Type B pancreatic cell (in vitro differentiated cells): ENCODE data around the gene SMIM32. TPM values are rescaled to one million over a fixed set of nuclear protein-coding genes. Genes with fewer than 3 reads are reported as not detected.

ENCODE experiments used
- DNase-seq: peaks from one replicate; pipeline ENCODE4 v3.0.0; 2021; ENCODE audit warnings: mixed read lengths; ENCODE audit not compliant: unreplicated experiment; ENCODE audit errors: extremely low spot score
- H3K27ac Mint-ChIP-seq: 2 replicates; pipeline ENCODE4 v1.8.0; 2021; ENCODE audit warnings: mild to moderate bottlenecking, mixed read lengths
- H3K27me3 Mint-ChIP-seq: 2 replicates; pipeline ENCODE4 v1.8.0; 2021; ENCODE audit warnings: mixed read lengths
- H3K36me3 Mint-ChIP-seq: 2 replicates; pipeline ENCODE4 v1.8.0; 2021; ENCODE audit warnings: mixed read lengths
- H3K4me1 Mint-ChIP-seq: one replicate; pipeline ENCODE4 v1.8.0; 2021; ENCODE audit warnings: mixed read lengths; ENCODE audit not compliant: unreplicated experiment
- H3K4me3 Mint-ChIP-seq: 2 replicates; pipeline ENCODE4 v1.8.0; 2021; ENCODE audit warnings: mild to moderate bottlenecking, mixed read lengths
- H3K9me3 Mint-ChIP-seq: 2 replicates; pipeline ENCODE4 v1.8.0; 2021; ENCODE audit warnings: mixed read lengths
- total RNA-seq: library from RNA; stranded (reverse); gene quantifications from 2 replicates; pipeline ENCODE4 v1.2.1, GENCODE V29; 2021; ENCODE audit warnings: low replicate concordance
- TF ChIP-seq, protein P1 (sequence below): fragments of 200-600 bp; sonication (generic); conservative IDR thresholded peaks from 2 replicates; pipeline ENCODE4 v1.5.0; 2021; ENCODE audit warnings: antibody characterized with exemption, mild to moderate bottlenecking

Gene SMIM32
- total RNA-seq, 1 donor from 2014 or later: 12.8 TPM

DNA sequence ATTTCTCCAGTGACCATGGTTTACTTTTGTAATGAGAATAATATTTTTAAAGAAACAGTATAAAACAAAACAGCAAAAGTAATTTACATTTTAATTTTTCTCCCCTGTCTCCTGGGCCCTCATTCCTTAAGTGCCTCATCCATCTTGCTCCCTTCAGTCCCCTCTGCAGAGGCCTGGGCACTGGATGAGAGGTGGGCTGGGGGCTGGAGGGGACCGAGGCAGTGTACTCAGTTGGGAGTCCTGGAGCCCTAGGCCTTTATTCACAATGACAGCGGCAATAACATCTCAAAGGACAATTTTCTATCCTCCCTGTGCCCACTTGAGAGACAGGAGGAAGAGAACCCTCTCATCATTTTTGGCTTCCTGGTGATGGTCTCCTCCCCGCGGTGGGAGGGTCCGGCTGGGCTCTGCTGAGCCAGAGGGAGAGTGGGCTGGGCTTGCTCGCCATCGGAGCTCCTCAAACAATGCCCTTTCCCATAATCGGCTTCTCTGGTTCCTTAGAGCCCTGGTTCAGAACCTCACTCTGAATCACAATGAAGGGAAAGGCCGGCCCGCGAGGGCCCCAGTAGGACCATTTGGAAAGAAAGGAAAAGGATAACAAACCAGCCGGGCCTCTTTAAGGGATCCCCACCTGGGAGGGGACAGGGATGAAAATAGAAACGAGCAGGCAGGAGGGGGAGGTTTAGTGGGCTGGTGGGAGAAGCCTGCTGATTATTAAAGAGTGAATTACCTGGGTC lies 9.7 kb upstream of the SMIM32 start:
- Mint-ChIP-seq H3K27ac (peak overlapping the region; percentile 15), H3K4me1 (peaks cover 15% of the 10 kb centered on the region), H3K27me3 (peaks cover 44% of the 10 kb centered on the region), H3K4me3 (peak overlapping the region; percentile 61), H3K36me3 (no peaks in the 10 kb centered on the region), H3K9me3 (no peaks in the 10 kb centered on the region)
- peak; percentile 65 for DNase-seq
- TF ChIP-seq, protein P1, sequence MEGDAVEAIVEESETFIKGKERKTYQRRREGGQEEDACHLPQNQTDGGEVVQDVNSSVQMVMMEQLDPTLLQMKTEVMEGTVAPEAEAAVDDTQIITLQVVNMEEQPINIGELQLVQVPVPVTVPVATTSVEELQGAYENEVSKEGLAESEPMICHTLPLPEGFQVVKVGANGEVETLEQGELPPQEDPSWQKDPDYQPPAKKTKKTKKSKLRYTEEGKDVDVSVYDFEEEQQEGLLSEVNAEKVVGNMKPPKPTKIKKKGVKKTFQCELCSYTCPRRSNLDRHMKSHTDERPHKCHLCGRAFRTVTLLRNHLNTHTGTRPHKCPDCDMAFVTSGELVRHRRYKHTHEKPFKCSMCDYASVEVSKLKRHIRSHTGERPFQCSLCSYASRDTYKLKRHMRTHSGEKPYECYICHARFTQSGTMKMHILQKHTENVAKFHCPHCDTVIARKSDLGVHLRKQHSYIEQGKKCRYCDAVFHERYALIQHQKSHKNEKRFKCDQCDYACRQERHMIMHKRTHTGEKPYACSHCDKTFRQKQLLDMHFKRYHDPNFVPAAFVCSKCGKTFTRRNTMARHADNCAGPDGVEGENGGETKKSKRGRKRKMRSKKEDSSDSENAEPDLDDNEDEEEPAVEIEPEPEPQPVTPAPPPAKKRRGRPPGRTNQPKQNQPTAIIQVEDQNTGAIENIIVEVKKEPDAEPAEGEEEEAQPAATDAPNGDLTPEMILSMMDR: no peak

DNA sequence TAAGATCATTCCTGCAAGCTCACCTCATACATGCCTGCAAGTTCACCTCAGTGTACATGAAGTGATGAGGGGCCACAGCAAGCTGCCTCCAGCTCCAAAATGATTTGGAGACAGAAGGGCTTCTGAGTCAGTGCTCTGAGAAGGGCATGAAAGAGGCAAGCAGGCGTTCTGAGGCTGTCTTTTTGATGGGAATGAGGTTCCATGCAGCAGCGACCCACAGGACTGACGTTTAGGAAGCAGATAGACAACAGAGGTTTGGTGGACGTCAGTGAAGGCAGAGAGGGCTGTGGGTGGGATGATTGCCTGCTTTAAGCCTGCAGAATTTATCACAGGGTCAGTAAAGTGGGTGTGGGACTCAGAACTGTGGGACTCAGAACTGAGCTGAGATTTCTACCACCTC lies 8.9 kb upstream of the SMIM32 start:
- no peaks in the 10 kb centered on the region for H3K36me3 Mint-ChIP-seq

DNA sequence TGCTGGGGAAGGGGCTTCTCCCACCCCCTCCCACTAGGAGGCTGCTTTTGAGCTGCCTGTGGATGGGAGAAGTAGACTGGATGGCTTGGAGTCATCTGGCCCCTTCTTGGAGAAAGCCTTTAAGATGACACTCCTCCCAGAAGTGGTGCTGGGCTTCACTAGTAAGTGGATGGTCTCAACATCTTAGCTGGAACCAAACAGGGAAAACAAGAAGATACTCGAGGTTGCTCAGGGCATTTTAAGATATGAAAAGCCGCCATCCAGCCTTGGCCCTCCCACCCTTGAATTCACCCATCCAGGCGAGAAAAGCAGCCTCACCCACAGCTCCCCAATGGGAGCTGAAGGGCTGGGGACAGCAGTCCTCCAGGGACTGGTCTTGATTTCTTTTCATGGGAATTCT lies 7.8 kb upstream of the SMIM32 start:
- H3K27me3 Mint-ChIP-seq: peaks cover 35% of the 10 kb centered on the region
- TF ChIP-seq, protein P1: no peak

More for the DNA sequence above, 8.9 kb upstream of the SMIM32 start:
- H3K27ac Mint-ChIP-seq: no peak overlapping the region
- no peaks in the 10 kb centered on the region for H3K9me3 Mint-ChIP-seq
- TF ChIP-seq, protein P1: no peak
- peak overlapping the region; percentile 1 for H3K4me3 Mint-ChIP-seq
- H3K4me1 Mint-ChIP-seq: peaks cover 15% of the 10 kb centered on the region
- H3K27me3 Mint-ChIP-seq: peaks cover 39% of the 10 kb centered on the region
- peak; percentile 11 for DNase-seq

DNA sequence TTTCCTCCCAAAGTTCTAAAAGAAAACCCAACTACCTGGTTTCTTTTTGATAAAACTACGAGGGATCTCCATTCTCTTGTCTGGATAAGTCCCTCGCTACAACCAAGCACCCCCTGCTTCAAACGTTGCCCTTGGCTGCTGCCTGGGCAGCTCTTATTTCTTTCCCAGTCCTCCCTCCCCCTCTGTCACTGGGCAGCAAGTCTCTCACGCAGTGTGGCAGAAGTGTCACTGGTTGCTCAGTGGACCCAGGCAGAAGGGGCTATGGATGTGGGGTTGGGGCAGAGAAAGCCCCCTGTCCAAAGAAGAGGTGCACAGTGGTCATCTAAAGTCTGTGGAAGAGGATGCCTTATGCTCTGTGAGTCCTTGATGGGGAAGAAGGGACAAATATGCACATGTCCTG lies 7.2 kb upstream of the SMIM32 start:
- no peak for DNase-seq
- peaks cover 37% of the 10 kb centered on the region for H3K27me3 Mint-ChIP-seq
- peaks cover 25% of the 10 kb centered on the region for H3K4me1 Mint-ChIP-seq
- no peaks in the 10 kb centered on the region for H3K9me3 Mint-ChIP-seq
- TF ChIP-seq, protein P1: no peak
- no peak overlapping the region for H3K27ac Mint-ChIP-seq
- H3K36me3 Mint-ChIP-seq: no peaks in the 10 kb centered on the region
- no peak overlapping the region for H3K4me3 Mint-ChIP-seq

More for the DNA sequence above, 7.8 kb upstream of the SMIM32 start:
- Mint-ChIP-seq H3K4me3 (no peak overlapping the region), H3K27ac (no peak overlapping the region), H3K36me3 (no peaks in the 10 kb centered on the region), H3K4me1 (peaks cover 24% of the 10 kb centered on the region), H3K9me3 (no peaks in the 10 kb centered on the region)
- peak; percentile 11 for DNase-seq

DNA sequence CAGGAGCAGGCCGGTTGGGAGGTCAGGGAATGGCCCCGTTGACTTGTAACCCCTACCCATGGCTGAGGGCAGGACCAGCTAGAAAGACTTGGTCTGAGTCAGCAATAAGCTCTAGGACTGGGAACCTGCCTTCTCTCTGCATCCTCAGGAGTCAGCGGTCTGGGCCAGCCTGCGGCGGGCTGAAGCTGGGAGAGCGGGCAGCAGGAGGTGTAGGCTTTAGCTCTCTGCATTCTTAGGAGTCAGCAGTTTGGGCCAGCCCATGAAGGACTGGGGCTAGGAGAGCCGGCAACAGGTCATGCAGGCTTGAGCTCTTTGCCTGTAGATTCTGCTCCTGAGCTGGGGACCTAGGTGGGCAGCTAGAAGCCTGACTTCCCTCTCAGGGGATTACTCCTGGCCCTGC lies 6.4 kb upstream of the SMIM32 start:
- peaks cover 44% of the 10 kb centered on the region for H3K27me3 Mint-ChIP-seq
- H3K9me3 Mint-ChIP-seq: no peaks in the 10 kb centered on the region
- no peak overlapping the region for H3K27ac Mint-ChIP-seq
- H3K4me3 Mint-ChIP-seq: no peak overlapping the region
- H3K36me3 Mint-ChIP-seq: no peaks in the 10 kb centered on the region
- DNase-seq: no peak
- H3K4me1 Mint-ChIP-seq: peaks cover 25% of the 10 kb centered on the region
- TF ChIP-seq, protein P1: no peak
